Thyroid gland (tissue), 4 donors: ENCODE results near the gene C1orf232.

Experiments
- POLR2A ChIP-seq, 2 donors: fragments of 450-650 bp; IDR thresholded peaks; one replicate each; pipeline ENCODE4 v1.6.1; 2017; ENCODE audit warnings: antibody characterized with exemption in 2 of 2, mild to moderate bottlenecking in 2 of 2, moderate library complexity in 1 of 2
- TF ChIP-seq, protein P1 (sequence below), 6 experiments: fragments of 200-600 bp in 3 of 6; fragments of 450-650 bp in 3 of 6; sonication (generic) in 3 of 6; IDR thresholded peaks; one replicate each; pipeline ENCODE4 v1.5.1; 2016 to 2019; ENCODE audit warnings: antibody characterized with exemption in 6 of 6, mild to moderate bottlenecking in 2 of 6, inconsistent platforms in 1 of 6, moderate library complexity in 1 of 6

DNA sequence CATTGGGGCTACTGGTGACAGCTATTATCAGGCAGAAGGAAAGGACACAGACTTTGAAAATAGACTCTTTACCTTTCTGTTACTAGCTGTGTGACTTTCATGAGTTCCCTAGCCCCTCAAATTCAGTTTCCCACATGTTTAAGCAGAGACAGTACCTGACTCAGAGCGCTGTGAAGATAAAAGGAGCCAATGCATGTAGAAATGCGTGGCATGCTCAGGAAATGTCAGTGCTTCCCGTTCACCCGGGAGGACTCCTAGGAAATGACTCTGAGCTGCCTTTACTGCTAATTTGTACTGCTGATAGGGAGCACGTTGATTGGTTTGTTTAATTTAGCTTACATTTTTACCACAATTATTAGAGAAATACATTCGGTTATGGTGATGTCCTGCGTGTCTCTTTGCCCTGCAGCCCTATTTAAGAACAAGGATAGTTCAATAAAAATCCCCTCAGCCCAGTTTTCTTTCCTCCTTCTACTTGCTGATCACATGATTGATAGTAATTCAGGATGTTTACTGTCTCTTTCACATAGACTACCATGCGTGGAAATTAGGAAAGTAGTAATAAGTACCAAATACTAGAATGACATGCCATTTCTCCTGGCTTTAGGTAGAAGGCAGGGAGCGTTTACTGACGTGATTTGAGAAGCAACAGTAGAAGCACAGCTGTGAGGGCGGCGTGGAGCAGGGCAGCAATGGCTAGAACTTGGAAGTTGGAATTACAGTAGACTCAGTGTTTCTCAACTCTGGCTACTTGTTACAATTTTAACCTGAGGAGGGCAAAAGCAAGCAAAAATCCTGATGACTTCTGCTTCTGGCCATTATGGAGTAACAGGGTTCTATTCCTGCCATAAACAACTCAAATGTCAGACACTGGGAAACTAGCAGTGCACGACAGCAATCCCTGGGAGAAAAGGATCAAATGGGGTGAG, 41.3 kb downstream of the C1orf232 start:
- TF ChIP-seq, protein P1, sequence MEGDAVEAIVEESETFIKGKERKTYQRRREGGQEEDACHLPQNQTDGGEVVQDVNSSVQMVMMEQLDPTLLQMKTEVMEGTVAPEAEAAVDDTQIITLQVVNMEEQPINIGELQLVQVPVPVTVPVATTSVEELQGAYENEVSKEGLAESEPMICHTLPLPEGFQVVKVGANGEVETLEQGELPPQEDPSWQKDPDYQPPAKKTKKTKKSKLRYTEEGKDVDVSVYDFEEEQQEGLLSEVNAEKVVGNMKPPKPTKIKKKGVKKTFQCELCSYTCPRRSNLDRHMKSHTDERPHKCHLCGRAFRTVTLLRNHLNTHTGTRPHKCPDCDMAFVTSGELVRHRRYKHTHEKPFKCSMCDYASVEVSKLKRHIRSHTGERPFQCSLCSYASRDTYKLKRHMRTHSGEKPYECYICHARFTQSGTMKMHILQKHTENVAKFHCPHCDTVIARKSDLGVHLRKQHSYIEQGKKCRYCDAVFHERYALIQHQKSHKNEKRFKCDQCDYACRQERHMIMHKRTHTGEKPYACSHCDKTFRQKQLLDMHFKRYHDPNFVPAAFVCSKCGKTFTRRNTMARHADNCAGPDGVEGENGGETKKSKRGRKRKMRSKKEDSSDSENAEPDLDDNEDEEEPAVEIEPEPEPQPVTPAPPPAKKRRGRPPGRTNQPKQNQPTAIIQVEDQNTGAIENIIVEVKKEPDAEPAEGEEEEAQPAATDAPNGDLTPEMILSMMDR (IDR thresholded peaks at IDR 0.05), result no peak
- no peak for TF ChIP-seq POLR2A (IDR thresholded peaks at IDR 0.05)
